WTC11 (cell line): ENCODE data around the gene MAMLD1.

Experiments used
- ATF3 ChIP-seq: sonication (generic); formaldehyde crosslinking; conservative IDR thresholded peaks from 2 replicates; pipeline ENCODE4 v1.8.1; 2022; ENCODE audit warnings: mild to moderate bottlenecking, missing genetic modification reagents
- CREB1 ChIP-seq: sonication (generic); formaldehyde crosslinking; IDR thresholded peaks from 2 replicates; pipeline ENCODE4 v1.8.0; 2023; ENCODE audit warnings: mild to moderate bottlenecking, missing genetic modification reagents
- CTCF ChIP-seq: fragments of 200-600 bp; IDR thresholded peaks from 2 replicates; pipeline ENCODE4 v1.8.0; 2022; ENCODE audit warnings: antibody characterized with exemption
- FOXP1 ChIP-seq: sonication (generic); formaldehyde crosslinking; IDR thresholded peaks from 2 replicates; pipeline ENCODE4 v1.8.0; 2022; ENCODE audit warnings: missing genetic modification reagents, mild to moderate bottlenecking, moderate library complexity, borderline replicate concordance
- FOXP4 ChIP-seq: sonication (generic); formaldehyde crosslinking; IDR thresholded peaks from 2 replicates; pipeline ENCODE4 v1.8.0; 2022; ENCODE audit warnings: mild to moderate bottlenecking, missing genetic modification reagents
- GABPB1 ChIP-seq: sonication (generic); formaldehyde crosslinking; IDR thresholded peaks from 2 replicates; pipeline ENCODE4 v1.8.1; 2023; ENCODE audit warnings: mild to moderate bottlenecking, missing genetic modification reagents
- IRF1 ChIP-seq: sonication (generic); formaldehyde crosslinking; IDR thresholded peaks from 2 replicates; pipeline ENCODE4 v1.8.0; 2023; ENCODE audit warnings: missing genetic modification reagents
- NR1H2 ChIP-seq: sonication (generic); formaldehyde crosslinking; IDR thresholded peaks from 2 replicates; pipeline ENCODE4 v1.9.0; 2021; ENCODE audit warnings: mild to moderate bottlenecking, moderate library complexity, missing genetic modification reagents
- RORB ChIP-seq: fragments of 250-450 bp; sonication (Bioruptor Pico); IDR thresholded peaks from 2 replicates; pipeline ENCODE4 v1.9.0; 2021; ENCODE audit warnings: mild to moderate bottlenecking
- USF2 ChIP-seq: sonication (generic); formaldehyde crosslinking; IDR thresholded peaks from 2 replicates; pipeline ENCODE4 v1.8.1; 2023; ENCODE audit warnings: mild to moderate bottlenecking, missing genetic modification reagents, moderate library complexity
- ZBTB21 ChIP-seq: sonication (generic); formaldehyde crosslinking; IDR thresholded peaks from 2 replicates; pipeline ENCODE4 v1.8.1; 2023; ENCODE audit warnings: mild to moderate bottlenecking, missing genetic modification reagents, borderline replicate concordance
- ZNF671 ChIP-seq: fragments of 250-450 bp; sonication (Bioruptor Pico); IDR thresholded peaks from 2 replicates; pipeline ENCODE4 v1.8.0; 2021; ENCODE audit warnings: mild to moderate bottlenecking

- no peak for TF ChIP-seq IRF1 (CRISPR knock-in tag)
- TF ChIP-seq CREB1 (CRISPR knock-in tag), result no peak
- TF ChIP-seq CTCF, result no peak
- no peak for TF ChIP-seq ZBTB21 (CRISPR knock-in tag)
- no peak for TF ChIP-seq RORB (CRISPR knock-in tag)
- TF ChIP-seq FOXP4 (CRISPR knock-in tag), result no peak
- TF ChIP-seq ZNF671, result no peak
- no peak for TF ChIP-seq USF2 (CRISPR knock-in tag)
- no peak for TF ChIP-seq FOXP1 (CRISPR knock-in tag)
- TF ChIP-seq GABPB1 (CRISPR knock-in tag), result no peak
- no peak for TF ChIP-seq NR1H2 (CRISPR knock-in tag)
- TF ChIP-seq ATF3 (CRISPR knock-in tag), result no peak
These were observed 96.1 kb downstream of the MAMLD1 start for GRCh38 chrX:150459196-150459595.
